ENCODE data around the gene PPIL1.

The PPIL1 gene

GRCh38 chr6:36857325-36857724 lies 17.3 kb downstream of the PPIL1 start:
- no peak for TF ChIP-seq CTCF (IDR thresholded peaks at IDR 0.05; ENCODE audit: borderline replicate concordance, control extremely low read depth, extremely low read depth, insufficient read depth, missing control alignments)
- no peak for DNase-seq (ENCODE audit: low spot score)
- in situ Hi-C loops (cut with MboI; ENCODE audit: low sequenced_read_pairs, unreplicated experiment): no loop called here

- no peak for DNase-seq (ENCODE audit: low spot score)
- TF ChIP-seq CTCF (IDR thresholded peaks at IDR 0.05; ENCODE audit: borderline replicate concordance, control extremely low read depth, extremely low read depth, insufficient read depth, missing control alignments): no peak
- in situ Hi-C loops (cut with MboI; ENCODE audit: low sequenced_read_pairs, unreplicated experiment): no loop called here
These were observed 18.3 kb downstream of the PPIL1 start for GRCh38 chr6:36856277-36856676.

GRCh38 chr6:36855750-36856149 lies 18.9 kb downstream of the PPIL1 start:
- in situ Hi-C loops (cut with MboI; ENCODE audit: low sequenced_read_pairs, unreplicated experiment): no loop called here
- no peak for TF ChIP-seq CTCF (IDR thresholded peaks at IDR 0.05; ENCODE audit: borderline replicate concordance, control extremely low read depth, extremely low read depth, insufficient read depth, missing control alignments)
- no peak for DNase-seq (ENCODE audit: low spot score)

- in situ Hi-C loops (cut with MboI; ENCODE audit: low sequenced_read_pairs, unreplicated experiment): no loop called here
- TF ChIP-seq CTCF (IDR thresholded peaks at IDR 0.05; ENCODE audit: borderline replicate concordance, control extremely low read depth, extremely low read depth, insufficient read depth, missing control alignments): no peak
- no peak for DNase-seq (ENCODE audit: low spot score)
These were observed 21.3 kb downstream of the PPIL1 start for GRCh38 chr6:36853325-36853724.

GRCh38 chr6:36852481-36853147 lies 22.0 kb downstream of the PPIL1 start:
- no peak for TF ChIP-seq CTCF (IDR thresholded peaks at IDR 0.05; ENCODE audit: borderline replicate concordance, control extremely low read depth, extremely low read depth, insufficient read depth, missing control alignments)
- no peak for DNase-seq (ENCODE audit: low spot score)
- in situ Hi-C loops (cut with MboI; ENCODE audit: low sequenced_read_pairs, unreplicated experiment): no loop called here

GRCh38 chr6:36851626-36852025 lies 23.0 kb downstream of the PPIL1 start:
- in situ Hi-C loops (cut with MboI; ENCODE audit: low sequenced_read_pairs, unreplicated experiment): no loop called here
- no peak for DNase-seq (ENCODE audit: low spot score)
- no peak for TF ChIP-seq CTCF (IDR thresholded peaks at IDR 0.05; ENCODE audit: borderline replicate concordance, control extremely low read depth, extremely low read depth, insufficient read depth, missing control alignments)

Measured in GM13976 (cell line).